ENCODE measurements around the gene CCDC197. TPM values are rescaled to one million over a fixed set of nuclear protein-coding genes. Genes with fewer than 3 reads are reported as not detected.

The CCDC197 gene
- total and polyA plus RNA-seq, 4 donors, result not detected

DNA sequence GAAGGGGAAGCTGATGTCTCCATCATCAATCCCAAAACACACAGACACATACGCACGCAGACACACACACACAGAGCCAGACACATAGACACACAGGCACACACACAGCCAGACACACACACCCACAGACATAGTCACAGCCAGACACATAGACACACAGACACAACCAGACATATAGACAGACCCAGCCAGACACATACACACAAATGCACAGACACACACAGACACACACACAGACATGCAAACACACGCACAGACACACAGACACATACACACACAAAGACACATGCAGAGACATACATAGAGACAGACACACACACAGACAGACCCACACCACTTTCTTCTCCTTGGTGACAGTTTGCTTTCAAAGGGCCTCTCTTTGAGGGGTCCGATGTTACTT lies 6.3 kb downstream of the CCDC197 start:
- Histone ChIP-seq H3K9ac (ENCODE audit: low read depth in 1 of 2, low read length in 2 of 2) (no peak overlapping the region), H3K27me3 (ENCODE audit: control insufficient read depth in 4 of 4, insufficient read depth in 4 of 4, low read length in 3 of 4) (no peaks in the 10 kb centered on the region), H3K36me3 (ENCODE audit: control insufficient read depth in 4 of 4, insufficient read depth in 3 of 4, low read depth in 1 of 4, low read length in 3 of 4) (no peaks in the 10 kb centered on the region), H3K4me1 (ENCODE audit: control insufficient read depth in 4 of 4, insufficient read depth in 4 of 4, low read length in 3 of 4) (no peaks in the 10 kb centered on the region), H3K9me3 (ENCODE audit: control insufficient read depth in 4 of 4, low read length in 3 of 4) (no peaks in the 10 kb centered on the region), H3K4me3 (ENCODE audit: low read depth in 1 of 3, low read length in 3 of 3) (no peak overlapping the region), H3K27ac (ENCODE audit: low read depth in 1 of 2, low read length in 2 of 2) (no peak overlapping the region)
- 75% methylated on average over 4 of the region's 4 CpGs for WGBS
- no peak for DNase-seq (ENCODE audit: low spot score)
- TF ChIP-seq ATF3 (IDR thresholded peaks at IDR 0.05) (no peak), MAX (IDR thresholded peaks at IDR 0.05) (no peak), EGR1 (IDR thresholded peaks at IDR 0.05; ENCODE audit: low read depth in 2 of 2) (no peak), HNF4G (IDR thresholded peaks at IDR 0.05) (no peak), HNF4A (conservative IDR thresholded peaks at IDR 0.05) (no peak), FOXA2 (IDR thresholded peaks at IDR 0.05) (no peak), RAD21 (IDR thresholded peaks at IDR 0.05) (no peak), RXRA (IDR thresholded peaks at IDR 0.05) (no peak)
- TF ChIP-seq, protein P1, sequence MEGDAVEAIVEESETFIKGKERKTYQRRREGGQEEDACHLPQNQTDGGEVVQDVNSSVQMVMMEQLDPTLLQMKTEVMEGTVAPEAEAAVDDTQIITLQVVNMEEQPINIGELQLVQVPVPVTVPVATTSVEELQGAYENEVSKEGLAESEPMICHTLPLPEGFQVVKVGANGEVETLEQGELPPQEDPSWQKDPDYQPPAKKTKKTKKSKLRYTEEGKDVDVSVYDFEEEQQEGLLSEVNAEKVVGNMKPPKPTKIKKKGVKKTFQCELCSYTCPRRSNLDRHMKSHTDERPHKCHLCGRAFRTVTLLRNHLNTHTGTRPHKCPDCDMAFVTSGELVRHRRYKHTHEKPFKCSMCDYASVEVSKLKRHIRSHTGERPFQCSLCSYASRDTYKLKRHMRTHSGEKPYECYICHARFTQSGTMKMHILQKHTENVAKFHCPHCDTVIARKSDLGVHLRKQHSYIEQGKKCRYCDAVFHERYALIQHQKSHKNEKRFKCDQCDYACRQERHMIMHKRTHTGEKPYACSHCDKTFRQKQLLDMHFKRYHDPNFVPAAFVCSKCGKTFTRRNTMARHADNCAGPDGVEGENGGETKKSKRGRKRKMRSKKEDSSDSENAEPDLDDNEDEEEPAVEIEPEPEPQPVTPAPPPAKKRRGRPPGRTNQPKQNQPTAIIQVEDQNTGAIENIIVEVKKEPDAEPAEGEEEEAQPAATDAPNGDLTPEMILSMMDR (IDR thresholded peaks at IDR 0.05; ENCODE audit: low read depth, low read length, missing input control), result no peak

DNA sequence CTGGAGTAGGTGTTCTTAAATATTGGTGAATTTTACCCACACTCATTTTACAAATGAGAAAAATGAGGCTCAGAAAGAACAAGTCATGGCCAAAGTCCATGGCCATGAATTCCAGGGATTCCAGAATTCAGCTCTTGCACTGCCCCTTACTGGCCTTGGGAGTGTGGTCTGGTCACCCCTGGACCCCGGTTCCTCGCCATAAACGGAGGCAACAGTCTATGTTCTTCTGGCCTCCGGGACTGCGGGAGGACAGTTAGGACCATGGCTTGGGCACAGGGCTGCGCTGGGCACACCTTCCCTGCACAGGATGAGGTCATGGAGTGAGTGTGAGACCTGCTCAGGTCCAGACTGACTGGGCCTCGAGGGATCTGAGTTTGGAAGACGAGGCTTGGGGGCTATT lies 6.9 kb downstream of the CCDC197 start:
- 75% methylated on average over 8 of the region's 8 CpGs for WGBS
- no peak overlapping the region for H3K9ac ChIP-seq (ENCODE audit: low read depth in 1 of 2, low read length in 2 of 2)

More for the DNA sequence above, 6.9 kb downstream of the CCDC197 start:
- no peak overlapping the region for H3K27ac ChIP-seq (ENCODE audit: low read depth in 1 of 2, low read length in 2 of 2)
- no peaks in the 10 kb centered on the region for H3K9me3 ChIP-seq (ENCODE audit: control insufficient read depth in 4 of 4, low read length in 3 of 4)
- no peak overlapping the region for H3K4me3 ChIP-seq (ENCODE audit: low read depth in 1 of 3, low read length in 3 of 3)
- no peaks in the 10 kb centered on the region for H3K4me1 ChIP-seq (ENCODE audit: control insufficient read depth in 4 of 4, insufficient read depth in 4 of 4, low read length in 3 of 4)
- no peaks in the 10 kb centered on the region for H3K36me3 ChIP-seq (ENCODE audit: control insufficient read depth in 4 of 4, insufficient read depth in 3 of 4, low read depth in 1 of 4, low read length in 3 of 4)
- no peaks in the 10 kb centered on the region for H3K27me3 ChIP-seq (ENCODE audit: control insufficient read depth in 4 of 4, insufficient read depth in 4 of 4, low read length in 3 of 4)
- TF ChIP-seq HNF4A (conservative IDR thresholded peaks at IDR 0.05) (no peak), SP1 (IDR thresholded peaks at IDR 0.05) (no peak), RAD21 (IDR thresholded peaks at IDR 0.05) (no peak), EGR1 (IDR thresholded peaks at IDR 0.05; ENCODE audit: low read depth in 2 of 2) (no peak), HNF4G (IDR thresholded peaks at IDR 0.05) (no peak), GABPA (IDR thresholded peaks at IDR 0.05 in 1 of 2, conservative IDR thresholded peaks at IDR 0.05 in 1 of 2) (no peak), FOXA1 (IDR thresholded peaks at IDR 0.05) (no peak), FOXA2 (IDR thresholded peaks at IDR 0.05) (no peak), JUND (IDR thresholded peaks at IDR 0.05) (no peak), TAF1 (conservative IDR thresholded peaks at IDR 0.05) (no peak), RXRA (IDR thresholded peaks at IDR 0.05) (no peak), ATF3 (IDR thresholded peaks at IDR 0.05) (no peak), NR2F2 (IDR thresholded peaks at IDR 0.05) (no peak), ZBTB33 (IDR thresholded peaks at IDR 0.05) (no peak), REST (IDR thresholded peaks at IDR 0.05) (no peak), YY1 (IDR thresholded peaks at IDR 0.05) (no peak), MAX (IDR thresholded peaks at IDR 0.05) (no peak)
- TF ChIP-seq, protein P1 (IDR thresholded peaks at IDR 0.05; ENCODE audit: low read depth, low read length, missing input control), result no peak
- DNase-seq (ENCODE audit: low spot score), result no peak
